ENCODE measurements around the gene ENDOV.

DNA sequence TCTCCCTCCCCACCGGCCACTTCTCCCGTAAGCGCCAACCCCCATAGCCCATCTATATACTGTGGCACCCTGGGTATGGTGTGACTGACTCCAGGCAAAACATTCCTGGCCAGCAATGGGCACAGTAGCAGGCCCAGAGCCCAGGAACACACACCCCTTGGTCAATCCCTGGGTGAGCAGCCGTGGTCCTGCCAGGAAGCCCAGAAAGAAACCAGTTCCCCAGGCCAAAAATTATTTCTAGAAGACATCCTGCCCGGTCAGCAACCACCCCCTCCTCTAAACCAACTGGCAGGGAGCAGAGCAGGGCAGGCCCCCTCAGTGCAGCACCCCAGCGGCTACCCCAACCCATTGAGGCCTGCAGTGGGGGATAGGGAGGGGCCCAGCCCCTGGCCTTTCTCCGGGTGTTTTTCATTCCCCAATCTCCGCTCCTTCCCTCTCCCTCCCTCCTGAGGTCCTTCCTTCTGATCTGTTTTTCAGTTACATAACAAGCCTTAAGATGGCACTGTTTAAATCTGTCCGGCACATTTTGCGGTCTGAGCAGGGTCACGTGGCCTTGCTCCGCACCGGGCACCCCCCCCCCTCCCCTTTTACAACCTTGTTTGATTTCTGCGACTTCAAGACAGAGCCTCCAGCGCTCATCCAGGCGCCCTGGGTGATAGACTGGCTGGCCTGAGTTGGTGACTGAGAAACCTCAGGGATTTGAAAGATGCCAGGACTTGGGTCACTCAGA is 59.4 kb downstream of the ENDOV start:
- TF ChIP-seq, protein P1, sequence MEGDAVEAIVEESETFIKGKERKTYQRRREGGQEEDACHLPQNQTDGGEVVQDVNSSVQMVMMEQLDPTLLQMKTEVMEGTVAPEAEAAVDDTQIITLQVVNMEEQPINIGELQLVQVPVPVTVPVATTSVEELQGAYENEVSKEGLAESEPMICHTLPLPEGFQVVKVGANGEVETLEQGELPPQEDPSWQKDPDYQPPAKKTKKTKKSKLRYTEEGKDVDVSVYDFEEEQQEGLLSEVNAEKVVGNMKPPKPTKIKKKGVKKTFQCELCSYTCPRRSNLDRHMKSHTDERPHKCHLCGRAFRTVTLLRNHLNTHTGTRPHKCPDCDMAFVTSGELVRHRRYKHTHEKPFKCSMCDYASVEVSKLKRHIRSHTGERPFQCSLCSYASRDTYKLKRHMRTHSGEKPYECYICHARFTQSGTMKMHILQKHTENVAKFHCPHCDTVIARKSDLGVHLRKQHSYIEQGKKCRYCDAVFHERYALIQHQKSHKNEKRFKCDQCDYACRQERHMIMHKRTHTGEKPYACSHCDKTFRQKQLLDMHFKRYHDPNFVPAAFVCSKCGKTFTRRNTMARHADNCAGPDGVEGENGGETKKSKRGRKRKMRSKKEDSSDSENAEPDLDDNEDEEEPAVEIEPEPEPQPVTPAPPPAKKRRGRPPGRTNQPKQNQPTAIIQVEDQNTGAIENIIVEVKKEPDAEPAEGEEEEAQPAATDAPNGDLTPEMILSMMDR (IDR thresholded peaks at IDR 0.05), result peak; percentile 35
- TF ChIP-seq EZH2 (IDR thresholded peaks at IDR 0.05) (peak; percentile 36), EZH2phosphoT487 (IDR thresholded peaks at IDR 0.05) (no peak)
